Mucosa of gallbladder (tissue), 1 donor: Measurements from ENCODE around the gene BRF1. TPM values are rescaled to one million over a fixed set of nuclear protein-coding genes. Genes with fewer than 3 reads are reported as not detected.
"Not testable (repeated sequence)": the region's sequence is repeated elsewhere in the genome, so short reads cannot be mapped to it uniquely, and the experiment has no call there.

Experiments used
- DNase-seq: peaks from one replicate; pipeline ENCODE4 v3.0.0-alpha.2; 2020; ENCODE audit warnings: low spot score
- total RNA-seq: library from RNA; stranded (reverse); gene quantifications from one replicate; pipeline ENCODE4 v1.2.1, GENCODE V29; 2021
- donor health status: DM: no; HTN: no; CAD: no.

BRF1 gene, protein sequence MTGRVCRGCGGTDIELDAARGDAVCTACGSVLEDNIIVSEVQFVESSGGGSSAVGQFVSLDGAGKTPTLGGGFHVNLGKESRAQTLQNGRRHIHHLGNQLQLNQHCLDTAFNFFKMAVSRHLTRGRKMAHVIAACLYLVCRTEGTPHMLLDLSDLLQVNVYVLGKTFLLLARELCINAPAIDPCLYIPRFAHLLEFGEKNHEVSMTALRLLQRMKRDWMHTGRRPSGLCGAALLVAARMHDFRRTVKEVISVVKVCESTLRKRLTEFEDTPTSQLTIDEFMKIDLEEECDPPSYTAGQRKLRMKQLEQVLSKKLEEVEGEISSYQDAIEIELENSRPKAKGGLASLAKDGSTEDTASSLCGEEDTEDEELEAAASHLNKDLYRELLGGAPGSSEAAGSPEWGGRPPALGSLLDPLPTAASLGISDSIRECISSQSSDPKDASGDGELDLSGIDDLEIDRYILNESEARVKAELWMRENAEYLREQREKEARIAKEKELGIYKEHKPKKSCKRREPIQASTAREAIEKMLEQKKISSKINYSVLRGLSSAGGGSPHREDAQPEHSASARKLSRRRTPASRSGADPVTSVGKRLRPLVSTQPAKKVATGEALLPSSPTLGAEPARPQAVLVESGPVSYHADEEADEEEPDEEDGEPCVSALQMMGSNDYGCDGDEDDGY
- 51.7 TPM for total RNA-seq

DNA sequence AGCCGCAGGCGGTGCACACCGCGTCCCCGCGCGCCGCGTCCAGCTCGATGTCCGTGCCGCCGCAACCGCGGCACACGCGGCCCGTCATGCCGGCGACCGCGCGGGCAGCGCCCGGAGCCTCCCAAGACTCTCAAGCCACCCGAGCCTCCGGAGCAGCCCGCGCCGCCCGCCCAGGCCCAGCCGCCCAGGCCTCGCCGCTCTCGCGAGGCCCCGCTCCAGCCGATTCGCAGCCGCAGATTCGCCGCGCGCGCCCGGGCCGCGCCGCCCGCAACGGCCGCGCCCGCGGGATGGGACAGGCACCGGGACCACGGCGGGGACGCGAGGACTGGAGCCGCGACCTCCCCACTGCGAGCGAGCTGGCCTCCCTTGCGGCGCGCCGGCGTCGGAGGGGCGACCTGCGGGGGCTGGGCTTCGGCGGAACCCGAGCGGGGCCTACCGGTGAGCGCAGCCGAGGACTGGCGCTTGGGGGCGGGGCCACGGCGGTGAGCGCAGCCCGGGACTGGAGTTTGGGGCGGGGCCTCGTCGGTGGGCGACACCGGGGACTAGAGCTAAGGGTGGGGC lies at the start of gene BRF1:
Gene BRF1, minus strand, starts transcription at position 460 of the 561 bp plus-strand sequence. Its CDS starts 372 bp downstream, at position 88.
- peak; percentile 93 for DNase-seq

DNA sequence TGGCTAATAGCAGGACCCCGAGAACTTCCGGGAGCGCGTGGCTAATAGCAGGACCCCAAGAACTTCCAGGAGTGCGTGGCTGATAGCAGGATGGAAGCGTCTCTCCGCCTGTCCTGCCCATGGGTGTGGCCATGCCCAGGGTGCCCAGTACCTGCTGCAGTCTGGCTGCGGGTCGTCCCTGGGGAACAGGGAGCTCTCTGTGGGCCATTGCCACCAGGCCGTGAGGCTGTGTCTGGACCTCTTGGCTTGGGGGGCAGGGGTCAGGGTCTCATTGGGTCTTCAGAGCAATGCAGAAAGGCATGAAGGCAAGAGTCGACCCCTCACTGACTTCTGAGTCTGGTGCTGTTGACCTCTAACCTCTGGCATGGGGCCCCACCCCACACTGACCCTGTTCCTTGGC lies 49.2 kb upstream of the BRF1 start:
- no peak for DNase-seq

DNA sequence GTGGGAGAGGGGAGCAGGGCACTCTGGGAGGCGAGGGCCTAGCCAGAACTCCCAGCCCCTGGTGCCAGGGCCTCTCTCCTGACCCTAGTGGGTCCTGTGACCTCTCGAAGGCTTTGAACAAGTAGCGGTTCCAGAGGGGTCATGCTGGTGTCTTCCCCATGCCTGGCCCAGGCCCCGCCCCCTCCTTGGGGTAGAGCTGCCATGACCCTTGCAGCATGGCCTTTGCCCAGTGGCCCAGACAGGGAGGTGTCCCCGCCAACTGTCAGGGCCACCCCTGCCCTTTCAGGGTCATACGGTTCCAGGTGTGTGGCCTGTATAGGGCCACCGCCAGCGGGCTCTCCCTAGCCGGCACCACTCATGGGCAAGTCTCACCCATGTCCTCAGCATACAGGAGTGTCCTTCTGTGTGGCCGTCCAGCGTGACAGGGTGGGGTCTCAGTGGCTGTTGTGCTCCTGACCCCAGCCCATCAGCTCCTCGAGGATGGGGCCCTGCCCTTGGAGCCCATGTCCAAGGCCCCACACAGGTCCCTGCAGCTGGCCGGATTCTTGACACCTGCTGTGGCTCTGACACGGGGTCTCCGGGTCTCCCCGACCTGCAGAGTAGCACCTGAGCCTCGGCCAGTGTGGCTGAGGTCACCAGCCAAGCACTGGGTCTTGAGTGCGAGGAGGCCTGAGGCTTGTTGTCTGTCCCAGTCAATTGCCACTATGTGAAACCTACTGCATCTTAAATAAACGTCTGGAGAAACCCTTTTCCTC lies 48.3 kb upstream of the BRF1 start:
- DNase-seq, result no peak

DNA sequence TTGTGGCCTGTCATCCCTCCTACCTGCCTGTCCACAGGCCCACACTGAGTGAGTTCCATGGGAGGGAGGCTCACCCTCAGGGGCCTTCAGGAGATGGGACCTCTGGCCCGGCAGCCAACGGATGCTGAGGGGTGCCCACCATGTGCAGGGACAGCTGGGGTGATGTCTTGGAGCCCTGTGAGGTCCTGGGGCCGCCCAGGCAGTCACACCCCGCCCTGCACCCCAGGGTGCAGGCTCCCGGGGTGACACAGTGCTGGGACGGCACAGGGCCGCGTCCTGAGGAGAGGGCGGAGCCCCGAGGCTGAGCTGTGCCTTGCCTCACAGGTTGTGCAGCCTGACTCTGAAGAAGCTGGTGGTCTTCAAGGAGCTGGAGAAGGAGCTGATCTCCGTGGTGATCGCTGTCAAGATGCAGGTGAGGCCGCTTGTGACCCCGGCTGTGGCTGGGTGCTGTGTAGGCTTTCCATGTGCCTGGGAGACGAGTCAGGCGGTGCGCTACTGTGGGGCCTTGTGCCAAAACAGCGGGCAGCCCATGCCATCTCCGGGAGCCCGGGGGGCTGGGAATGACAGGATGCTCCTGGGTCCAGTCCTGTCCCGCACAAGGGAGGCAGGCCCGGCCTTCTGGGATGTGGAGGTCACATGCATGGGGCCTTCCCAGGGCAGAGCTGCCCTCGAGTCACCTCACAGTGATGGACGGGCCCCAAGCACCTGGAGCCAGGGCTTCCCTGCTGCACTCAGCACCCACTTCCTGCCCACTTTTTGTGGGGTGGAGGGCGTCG lies 47.6 kb upstream of the BRF1 start:
- no peak for DNase-seq

DNA sequence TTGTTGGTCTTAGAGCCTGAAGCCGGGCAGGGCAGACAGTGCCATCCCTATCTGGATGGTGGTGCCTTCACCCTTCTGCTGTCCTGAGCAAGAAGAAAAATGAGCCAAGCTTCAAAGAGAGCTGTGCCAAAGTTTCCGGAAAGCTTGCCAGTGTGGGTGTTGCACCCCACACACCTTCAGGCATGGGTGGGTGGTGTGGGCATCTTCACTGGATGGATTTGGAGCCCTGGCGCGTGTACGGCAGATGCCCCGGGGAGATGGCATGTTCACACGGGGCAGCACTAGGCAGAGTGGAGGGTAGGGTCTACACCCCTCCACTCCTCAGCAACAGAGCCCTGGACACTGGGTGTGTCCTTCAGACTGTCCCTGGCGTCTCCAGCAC lies 46.8 kb upstream of the BRF1 start:
- no peak for DNase-seq

DNA sequence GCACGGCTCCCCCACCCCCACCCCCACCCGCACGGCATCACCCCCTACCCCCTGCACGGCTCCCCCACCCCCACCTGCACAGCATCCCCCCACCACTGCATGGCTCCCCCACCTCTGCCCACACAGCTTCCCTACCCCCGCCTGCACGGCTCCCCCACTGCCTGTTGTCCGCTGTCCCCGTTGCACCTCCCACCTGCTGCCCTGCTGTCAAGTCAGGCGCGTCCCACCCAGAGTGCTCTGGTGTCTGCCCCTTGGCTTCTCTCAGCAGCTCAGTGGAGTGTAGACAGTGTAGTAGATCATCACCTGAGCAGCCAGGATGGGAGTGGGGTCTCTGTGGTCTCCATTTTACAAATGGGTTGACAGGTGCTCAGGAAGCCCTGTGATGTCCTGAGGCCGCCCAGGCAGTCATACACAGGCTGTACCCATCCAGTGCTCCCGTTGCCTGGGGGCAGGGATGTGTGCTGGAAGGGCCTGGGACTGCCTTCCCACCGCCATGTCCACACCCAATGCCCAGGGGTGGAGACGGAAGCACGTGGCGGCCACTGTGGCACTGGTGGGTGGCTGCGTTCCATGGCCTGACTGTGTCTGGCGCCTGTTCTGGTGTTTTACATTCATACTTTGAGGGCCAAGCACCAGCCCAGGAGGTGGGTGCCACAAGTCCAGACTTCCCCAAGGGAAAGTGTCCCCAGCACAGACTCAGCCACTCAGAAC lies 46.2 kb upstream of the BRF1 start:
- no peak for DNase-seq

DNA sequence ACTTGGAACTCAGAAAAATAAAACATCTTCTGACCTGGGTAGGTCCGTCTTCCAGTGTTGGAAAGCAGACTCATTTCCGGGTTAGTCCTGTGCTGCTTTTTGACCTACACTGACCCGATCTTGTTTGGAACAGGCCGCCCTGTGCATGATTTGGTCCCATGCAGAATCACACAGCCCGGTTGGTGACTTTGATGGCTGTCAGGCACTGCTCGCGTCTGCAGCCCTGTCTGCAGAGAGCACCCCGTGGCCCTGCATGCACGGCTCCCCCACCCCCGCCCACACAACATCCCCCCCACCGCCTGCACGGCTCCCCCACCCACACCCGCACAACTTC lies 45.4 kb upstream of the BRF1 start:
- DNase-seq, result no peak

DNA sequence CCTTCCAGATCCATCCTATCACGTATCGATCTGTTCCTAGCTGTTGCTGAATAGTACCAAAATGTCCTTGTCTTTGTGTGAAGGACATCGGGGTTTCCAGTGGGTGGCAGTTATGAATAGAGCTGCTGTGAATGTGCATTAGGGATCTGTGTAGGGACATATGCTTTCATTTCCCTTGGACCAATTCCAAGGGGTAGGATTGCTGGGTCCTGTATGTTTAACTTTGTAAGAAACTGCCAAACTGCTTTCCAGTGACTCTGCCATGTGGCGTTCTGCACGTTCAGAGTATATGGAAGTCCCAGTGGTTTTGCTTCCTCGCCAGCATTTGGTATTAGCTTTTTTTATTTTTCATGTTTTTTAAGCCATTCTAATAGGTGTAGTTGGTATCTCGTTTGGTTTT lies 42.4 kb upstream of the BRF1 start:
- DNase-seq, result no peak

DNA sequence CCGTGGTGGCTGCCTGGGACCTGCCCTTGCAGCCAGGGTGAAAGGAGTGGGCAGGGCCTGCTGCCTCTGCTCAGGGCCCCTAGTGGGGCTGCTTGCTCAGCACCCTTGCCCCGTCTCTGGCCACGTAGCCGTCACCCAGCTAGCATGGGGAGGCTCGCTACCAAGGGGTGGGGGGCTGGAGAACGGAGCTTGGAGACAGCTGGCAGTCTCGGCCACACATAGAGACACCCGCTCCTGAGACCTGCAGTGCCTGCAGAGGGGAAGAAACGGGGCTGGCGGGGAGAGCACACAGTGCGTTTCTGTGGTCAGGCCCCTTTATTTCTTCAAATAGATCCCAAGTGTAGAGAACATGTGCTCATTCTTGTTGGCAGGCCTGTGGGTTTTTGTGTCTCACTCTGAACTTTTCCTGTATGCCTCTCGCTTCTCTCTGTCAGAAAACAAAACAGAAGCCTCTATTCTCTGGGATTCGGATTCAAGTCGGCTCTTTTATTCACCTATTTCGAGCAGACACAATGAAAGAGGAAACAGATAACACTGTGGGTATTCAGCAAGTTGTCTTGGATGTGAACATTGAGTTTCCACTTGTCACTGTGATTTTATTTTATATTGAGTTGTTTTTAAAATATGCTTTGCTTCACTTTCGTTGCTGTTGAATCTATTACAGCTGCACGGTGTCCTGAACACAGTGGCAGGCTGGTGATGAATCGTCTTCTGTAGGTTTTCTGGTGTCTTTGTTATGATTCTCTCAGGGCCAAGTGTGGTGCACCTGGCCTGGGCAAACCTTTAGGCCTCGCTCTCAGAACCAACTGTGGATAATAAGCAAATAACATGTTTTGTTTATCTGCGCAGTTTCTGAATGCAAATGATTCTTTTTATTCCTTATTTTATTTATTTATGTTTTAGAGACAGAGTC lies 40.3 kb upstream of the BRF1 start:
- DNase-seq, result no peak

DNA sequence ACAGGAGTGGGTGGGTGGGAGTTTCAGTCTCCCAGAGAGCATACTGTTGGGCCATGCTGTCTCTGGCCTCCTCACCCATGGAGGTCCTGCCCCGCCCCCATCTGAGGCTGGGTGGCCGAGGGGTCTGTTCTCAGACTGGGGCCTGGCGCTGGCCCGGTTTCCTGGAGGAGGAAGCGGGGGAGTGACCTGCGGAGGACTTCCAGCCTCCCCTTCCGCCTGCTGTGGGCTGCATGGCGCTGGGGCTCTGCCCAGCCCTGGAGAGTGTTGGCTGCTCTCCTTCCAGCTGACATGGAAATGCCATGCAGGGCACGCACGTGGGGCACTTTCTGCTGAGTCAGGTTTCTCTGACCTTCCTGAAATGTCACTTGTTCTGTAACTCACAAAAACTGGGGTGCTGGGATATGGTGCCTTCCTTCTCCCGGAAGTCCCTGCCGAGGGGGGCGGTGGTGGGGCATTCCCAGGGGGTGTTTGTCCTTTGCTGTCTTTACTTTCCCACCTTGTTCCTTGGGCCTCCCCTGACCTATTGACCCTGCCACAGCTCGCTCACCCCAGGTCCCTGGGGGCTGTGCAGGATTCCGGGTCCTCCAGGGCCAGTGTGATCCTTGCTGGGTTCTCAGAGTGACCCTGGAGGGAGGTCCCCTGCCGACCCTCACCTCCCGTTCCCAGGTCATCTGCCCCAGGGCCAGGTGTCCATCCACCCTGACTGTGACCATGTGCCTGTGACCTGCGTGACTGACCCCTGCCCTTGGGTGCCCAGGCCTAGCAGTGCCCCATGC lies 37.4 kb upstream of the BRF1 start:
- no peak for DNase-seq

DNA sequence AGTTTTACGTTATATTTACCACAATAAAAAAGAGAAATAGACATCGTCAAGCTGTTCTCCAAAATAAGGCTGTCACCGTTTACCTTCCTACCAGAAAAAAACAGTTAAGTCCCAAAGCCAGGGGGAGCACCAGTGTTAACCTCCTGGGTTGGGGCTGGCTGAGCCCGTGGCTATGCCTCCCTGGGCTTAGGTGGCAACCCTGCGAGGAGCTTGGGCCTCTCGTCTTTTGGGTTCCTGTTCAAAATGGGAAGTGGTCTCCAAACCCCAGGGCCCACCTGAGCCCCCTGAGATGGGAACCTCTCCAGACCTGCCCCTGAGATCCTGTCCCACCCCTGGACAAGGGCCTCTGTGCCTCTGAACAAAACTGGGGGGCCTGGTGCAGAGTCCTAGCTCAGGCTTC lies 36.6 kb upstream of the BRF1 start:
- DNase-seq, result no peak

DNA sequence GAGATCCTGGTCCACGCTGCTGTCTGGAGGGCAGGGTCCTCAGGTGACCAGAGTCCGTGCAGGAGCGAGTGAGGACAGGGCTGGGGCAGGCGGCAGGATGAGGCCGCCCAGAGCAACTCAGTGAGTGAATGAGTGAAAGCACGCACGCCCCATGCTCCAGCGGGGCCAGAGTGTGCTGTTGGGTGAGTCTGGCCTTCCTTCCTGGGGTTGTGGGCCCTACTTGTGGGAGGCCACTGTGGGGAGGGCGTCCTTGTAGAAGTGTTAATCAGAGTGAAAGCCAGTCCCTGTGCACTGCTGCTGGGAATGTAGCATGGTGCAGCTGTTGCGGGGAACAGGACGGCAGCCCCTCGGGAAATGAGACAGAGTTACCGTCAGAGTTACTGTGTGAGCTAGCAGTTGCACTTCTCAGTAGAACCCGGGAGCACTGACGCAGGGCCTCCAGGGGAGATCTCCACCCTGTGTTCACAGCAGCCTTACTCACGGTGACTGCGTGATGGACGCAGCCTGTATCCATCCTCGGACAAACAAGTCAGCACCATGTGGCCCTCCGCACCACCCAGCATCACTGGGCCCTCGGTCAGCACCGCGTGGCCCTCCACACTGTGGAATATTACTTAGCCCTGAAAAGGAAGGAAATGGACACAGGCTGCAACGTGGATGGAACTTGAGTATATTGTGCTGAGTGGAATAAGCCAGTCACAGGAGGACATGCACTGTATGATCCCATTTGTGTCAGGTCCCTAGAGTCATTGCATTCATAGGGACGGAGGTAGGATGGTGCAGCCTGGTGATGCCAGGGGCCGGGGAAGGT lies 35.9 kb upstream of the BRF1 start:
- no peak for DNase-seq

DNA sequence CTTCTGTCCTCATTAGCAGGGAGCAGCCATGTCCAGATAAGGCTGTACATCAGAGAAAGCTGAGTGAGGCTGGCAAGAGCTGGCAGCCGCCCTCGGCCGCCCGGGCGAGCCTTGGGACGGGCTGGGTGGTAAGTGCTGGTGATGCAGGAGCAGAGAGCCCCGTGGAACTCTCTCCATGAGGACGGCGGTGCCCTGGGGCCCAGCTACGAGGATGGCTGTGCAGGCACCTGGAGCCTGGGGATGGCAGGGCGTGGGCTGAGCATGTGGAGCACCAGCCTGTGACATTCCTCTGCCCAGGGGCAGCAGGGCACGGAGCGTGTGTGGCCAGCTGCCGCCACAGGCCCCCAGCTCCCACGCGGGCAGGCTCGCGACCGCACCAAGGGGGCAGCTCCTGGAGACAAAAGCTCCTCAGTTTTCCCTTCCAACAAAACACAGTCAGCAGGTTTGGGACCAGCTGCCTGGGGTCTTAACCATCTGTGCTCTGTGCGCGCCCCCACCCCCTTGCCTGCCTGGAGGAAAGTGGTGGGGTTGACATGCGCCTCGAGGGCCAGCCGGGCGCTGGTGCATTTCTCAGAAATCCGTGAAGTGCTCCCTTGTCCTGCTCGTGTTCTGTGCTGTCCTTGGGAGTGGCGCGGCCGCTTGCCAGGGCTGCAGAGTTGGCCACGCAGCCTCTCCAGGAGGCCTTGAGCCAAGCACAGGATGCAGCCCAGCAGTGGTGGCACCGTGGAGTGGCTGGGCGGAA lies 35.1 kb upstream of the BRF1 start:
- DNase-seq, result no peak

DNA sequence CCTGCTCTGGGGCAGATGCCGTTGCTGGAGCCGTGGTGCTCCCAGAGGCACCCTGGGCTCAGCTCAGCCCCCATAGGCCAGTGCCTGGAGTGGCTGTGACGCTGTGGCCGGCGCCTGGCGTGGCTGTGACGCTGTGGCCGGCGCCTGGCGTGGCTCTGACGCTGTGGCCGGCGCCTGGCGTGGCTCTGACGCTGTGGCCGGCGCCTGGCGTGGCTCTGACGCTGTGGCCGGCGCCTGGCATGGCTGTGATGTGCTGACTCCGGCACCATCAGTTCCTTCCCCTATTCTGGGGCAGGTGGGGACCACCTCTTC lies 34.4 kb upstream of the BRF1 start:
- DNase-seq, result not testable (repeated sequence)

DNA sequence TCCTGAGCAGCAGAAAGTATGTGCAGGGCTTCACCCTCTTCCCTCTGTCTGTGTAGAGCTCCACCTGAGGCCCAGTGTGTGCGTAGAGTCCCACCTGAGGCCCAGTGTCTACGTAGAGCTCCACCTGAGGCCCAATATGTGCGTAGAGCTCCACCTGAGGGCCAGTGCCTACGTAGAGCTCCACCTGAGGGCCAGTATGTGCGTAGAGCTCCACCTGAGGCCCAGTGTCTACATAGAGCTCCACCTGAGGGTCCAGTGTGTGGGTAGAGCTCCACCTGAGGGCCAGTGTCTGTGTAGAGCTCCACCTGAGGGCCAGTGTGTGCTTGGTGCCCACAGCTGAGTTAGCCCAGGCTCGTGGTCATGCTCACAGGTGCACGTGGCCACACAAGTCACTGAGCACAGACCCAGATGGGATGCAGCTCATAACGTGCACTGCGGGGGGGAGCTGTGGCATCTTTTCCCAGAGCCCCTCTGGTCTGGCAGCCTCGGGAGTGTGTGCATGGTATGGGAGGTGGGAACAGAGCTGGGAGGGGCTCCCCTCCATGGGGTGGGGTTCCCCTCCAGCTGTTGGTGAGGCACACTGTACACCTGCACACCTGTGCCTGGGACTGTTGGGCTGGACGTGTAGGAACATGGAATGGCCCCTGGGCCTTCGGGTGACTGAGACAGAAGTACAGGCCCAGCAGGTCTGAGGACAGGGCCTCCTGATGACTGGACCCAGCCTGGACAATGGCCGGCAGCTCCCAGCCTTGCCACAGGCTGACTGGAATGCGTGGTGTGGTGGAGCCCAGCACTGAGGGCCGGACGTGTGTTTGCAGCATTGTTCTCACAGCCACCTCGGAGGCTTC lies 33.8 kb upstream of the BRF1 start:
- no peak for DNase-seq

DNA sequence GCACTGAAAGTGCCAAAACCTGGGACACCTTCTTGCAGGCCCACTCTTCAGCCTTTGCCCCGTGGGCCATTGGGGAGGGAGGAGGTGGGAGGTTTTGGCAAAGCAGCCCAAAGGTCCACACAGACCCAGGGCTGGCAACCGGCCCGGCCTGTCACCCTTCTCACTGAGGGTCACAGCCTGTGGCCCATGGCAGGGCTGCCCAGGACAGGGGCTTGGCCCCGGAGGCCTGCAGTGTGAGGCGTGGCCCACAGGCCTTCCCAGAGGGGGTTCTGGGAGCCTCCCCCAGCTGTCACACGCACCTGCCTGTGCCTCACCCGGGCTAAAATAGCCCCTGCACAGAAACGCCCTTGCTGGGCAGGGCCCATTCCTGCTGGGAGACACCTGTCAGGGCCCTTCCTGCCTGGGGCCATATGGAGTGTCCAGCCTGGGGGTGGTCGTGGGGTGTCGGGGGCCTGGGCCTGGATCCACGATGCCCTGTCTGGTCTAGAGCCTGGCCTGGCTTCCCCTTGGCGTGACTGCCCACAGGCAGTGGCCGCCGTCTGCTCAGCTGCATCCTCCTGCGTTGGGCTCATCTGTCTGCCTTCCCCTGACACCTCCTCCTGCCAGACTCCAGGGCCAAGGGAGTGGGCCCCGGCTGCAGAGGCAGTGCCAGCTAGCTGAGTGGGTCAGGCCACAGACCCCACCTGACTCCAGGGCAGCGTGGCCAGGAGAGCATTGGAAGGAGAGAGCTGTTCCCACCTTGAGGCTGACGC lies 33.0 kb upstream of the BRF1 start:
- no peak for DNase-seq
